OCI-LY3 (cell line): ENCODE measurements around the gene P3H2.

ENCODE experiments used
- H2AFZ ChIP-seq: fragments of 200-600, 300-600 bp; shearing (Covaris generic); 2 replicates; pipeline ENCODE4 v1.6.0; 2014; ENCODE audit warnings: antibody characterized with exemption, low read depth, low read length
- H3K27ac ChIP-seq: fragments of 200-600, 300-600 bp; sonication (generic); 2 replicates; pipeline ENCODE4 v1.5.1; 2014; ENCODE audit warnings: mild to moderate bottlenecking, low read length, moderate library complexity, mixed read lengths
- H3K27me3 ChIP-seq: fragments of 200-600, 300-600 bp; sonication (generic); 2 replicates; pipeline ENCODE4 v1.6.1; 2014; ENCODE audit warnings: low read depth, low read length, mixed read lengths
- H3K36me3 ChIP-seq: fragments of 200-600, 300-600 bp; sonication (generic); replicated peaks from 2 replicates; pipeline ENCODE3; 2014; ENCODE audit warnings: low read depth, low read length, mixed read lengths
- H3K4me1 ChIP-seq: fragments of 300-600, 200-600 bp; sonication (generic); 2 replicates; pipeline ENCODE4 v1.6.1; 2014; ENCODE audit warnings: low read length, mixed read lengths
- H3K4me2 ChIP-seq: fragments of 200-600, 300-600 bp; sonication (generic); 2 replicates; pipeline ENCODE4 v1.6.1; 2014; ENCODE audit warnings: low read length, mixed read lengths
- H3K4me3 ChIP-seq: fragments of 300-600, 200-600 bp; sonication (generic); 2 replicates; pipeline ENCODE4 v1.5.1; 2014; ENCODE audit warnings: antibody characterized with exemption, mild to moderate bottlenecking, low read length, moderate library complexity
- H3K79me2 ChIP-seq: fragments of 300-600, 200-600 bp; shearing (Covaris generic); 2 replicates; pipeline ENCODE4 v1.6.1; 2014; ENCODE audit warnings: mild to moderate bottlenecking, low read length, mixed read lengths
- H3K9ac ChIP-seq: fragments of 300-600, 200-600 bp; shearing (Covaris generic); 2 replicates; pipeline ENCODE4 v1.6.0; 2014; ENCODE audit warnings: mild to moderate bottlenecking, low read length, moderate library complexity
- H3K9me3 ChIP-seq: fragments of 200-600, 300-600 bp; shearing (Covaris generic); 2 replicates; pipeline ENCODE4 v1.6.1; 2014; ENCODE audit warnings: low read length, mixed read lengths; ENCODE audit not compliant: insufficient read depth
- H4K20me1 ChIP-seq: fragments of 200-600, 300-600 bp; sonication (generic); 2 replicates; pipeline ENCODE4 v1.6.1; 2016; ENCODE audit warnings: low read length, mixed read lengths; ENCODE audit not compliant: insufficient read depth
- EZH2phosphoT487 ChIP-seq: fragments of 200-600 bp; shearing (Covaris generic); IDR thresholded peaks from 2 replicates; pipeline ENCODE4 v1.6.1; 2018; ENCODE audit warnings: antibody characterized with exemption, mixed run types, low read depth
- TF ChIP-seq, protein P1 (sequence below): fragments of 200-600, 300-600 bp; sonication (generic); IDR thresholded peaks from 2 replicates; pipeline ENCODE4 v1.5.1; 2014; ENCODE audit warnings: antibody characterized with exemption, low read length, low read depth

The P3H2 gene

DNA sequence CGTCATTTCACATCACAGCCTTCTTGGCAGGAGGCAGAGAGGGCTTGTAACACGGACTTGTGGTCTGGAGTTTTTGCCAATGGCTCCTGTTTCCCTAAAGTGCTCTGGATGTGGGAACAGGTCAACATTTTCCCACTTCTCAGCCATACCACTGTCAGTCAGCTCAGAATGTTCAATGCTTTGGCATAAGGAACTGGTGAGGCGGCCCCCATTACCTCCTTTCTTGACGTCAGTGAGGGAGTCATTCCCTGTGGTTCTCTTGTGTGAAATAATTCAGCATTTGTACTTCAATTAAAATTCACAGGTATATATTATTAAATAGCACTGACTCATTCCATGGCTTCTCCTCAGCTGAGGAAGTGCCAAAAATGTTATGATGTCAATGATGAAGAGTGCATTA is 167.1 kb downstream of the P3H2 start:
- Histone ChIP-seq H3K4me2 (no peak overlapping the region), H3K79me2 (no peaks in the 10 kb centered on the region), H2AFZ (no peak overlapping the region), H3K27me3 (no peaks in the 10 kb centered on the region), H3K36me3 (no peaks in the 10 kb centered on the region), H3K9me3 (no peaks in the 10 kb centered on the region), H3K4me3 (no peak overlapping the region), H3K27ac (no peak overlapping the region), H3K4me1 (peaks cover 4% of the 10 kb centered on the region), H4K20me1 (no peaks in the 10 kb centered on the region), H3K9ac (no peak overlapping the region)
- TF ChIP-seq, protein P1, sequence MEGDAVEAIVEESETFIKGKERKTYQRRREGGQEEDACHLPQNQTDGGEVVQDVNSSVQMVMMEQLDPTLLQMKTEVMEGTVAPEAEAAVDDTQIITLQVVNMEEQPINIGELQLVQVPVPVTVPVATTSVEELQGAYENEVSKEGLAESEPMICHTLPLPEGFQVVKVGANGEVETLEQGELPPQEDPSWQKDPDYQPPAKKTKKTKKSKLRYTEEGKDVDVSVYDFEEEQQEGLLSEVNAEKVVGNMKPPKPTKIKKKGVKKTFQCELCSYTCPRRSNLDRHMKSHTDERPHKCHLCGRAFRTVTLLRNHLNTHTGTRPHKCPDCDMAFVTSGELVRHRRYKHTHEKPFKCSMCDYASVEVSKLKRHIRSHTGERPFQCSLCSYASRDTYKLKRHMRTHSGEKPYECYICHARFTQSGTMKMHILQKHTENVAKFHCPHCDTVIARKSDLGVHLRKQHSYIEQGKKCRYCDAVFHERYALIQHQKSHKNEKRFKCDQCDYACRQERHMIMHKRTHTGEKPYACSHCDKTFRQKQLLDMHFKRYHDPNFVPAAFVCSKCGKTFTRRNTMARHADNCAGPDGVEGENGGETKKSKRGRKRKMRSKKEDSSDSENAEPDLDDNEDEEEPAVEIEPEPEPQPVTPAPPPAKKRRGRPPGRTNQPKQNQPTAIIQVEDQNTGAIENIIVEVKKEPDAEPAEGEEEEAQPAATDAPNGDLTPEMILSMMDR = no peak
- no peak for TF ChIP-seq EZH2phosphoT487

DNA sequence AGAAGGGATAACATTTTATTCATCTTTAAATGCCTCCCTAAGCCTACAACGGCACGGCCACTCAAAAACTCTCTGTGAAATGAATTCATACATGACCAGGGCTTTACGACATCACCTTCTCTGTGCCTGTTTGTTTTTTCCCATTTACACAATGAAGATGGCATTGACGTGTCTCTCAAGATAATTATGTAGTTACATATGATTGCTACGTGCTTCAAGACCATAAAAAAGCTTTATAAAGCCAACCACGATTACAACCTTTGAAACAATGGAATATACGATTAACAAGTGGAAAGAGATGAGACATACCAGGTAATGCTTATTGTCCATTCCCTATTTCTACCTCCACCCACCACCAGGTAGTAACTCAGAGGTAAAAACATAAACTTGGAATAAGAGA is 168.4 kb downstream of the P3H2 start:
- Histone ChIP-seq H3K79me2 (no peaks in the 10 kb centered on the region), H3K9me3 (no peaks in the 10 kb centered on the region), H3K4me1 (peaks cover 11% of the 10 kb centered on the region), H4K20me1 (no peaks in the 10 kb centered on the region), H3K27me3 (no peaks in the 10 kb centered on the region), H3K4me3 (no peak overlapping the region), H3K27ac (no peak overlapping the region), H3K4me2 (no peak overlapping the region), H3K36me3 (no peaks in the 10 kb centered on the region), H2AFZ (no peak overlapping the region), H3K9ac (no peak overlapping the region)
- no peak for TF ChIP-seq EZH2phosphoT487
- TF ChIP-seq, protein P1 = no peak

DNA sequence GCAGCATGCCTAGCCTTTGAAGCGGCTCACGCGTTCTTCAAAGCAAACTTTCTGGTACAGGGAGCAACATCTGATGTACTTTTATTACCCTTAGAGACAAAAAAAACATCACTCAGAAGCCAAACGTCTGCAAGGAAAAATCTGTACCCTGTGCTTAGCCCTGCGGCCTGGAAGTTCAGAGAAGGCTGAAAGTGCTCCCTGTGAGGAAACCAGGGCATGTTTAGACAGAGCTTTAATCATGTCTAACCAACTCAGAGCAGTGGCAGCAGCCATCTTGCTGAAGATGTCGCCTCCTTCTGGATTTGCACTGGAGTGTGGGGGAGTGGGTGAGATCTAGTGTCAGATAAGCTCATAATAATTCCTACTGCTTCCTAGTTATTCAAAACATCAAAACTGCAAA is 170.4 kb downstream of the P3H2 start:
- no peaks in the 10 kb centered on the region for H3K9me3 ChIP-seq
- H3K9ac ChIP-seq = no peak overlapping the region
- no peak overlapping the region for H3K4me2 ChIP-seq
- no peaks in the 10 kb centered on the region for H4K20me1 ChIP-seq
- H3K27ac ChIP-seq = no peak overlapping the region
- H3K27me3 ChIP-seq = no peaks in the 10 kb centered on the region
- H3K4me1 ChIP-seq = peaks cover 11% of the 10 kb centered on the region
- no peaks in the 10 kb centered on the region for H3K36me3 ChIP-seq
- TF ChIP-seq, protein P1 = peak; percentile 34
- no peak for TF ChIP-seq EZH2phosphoT487
- H3K4me3 ChIP-seq = no peak overlapping the region
- H3K79me2 ChIP-seq = no peaks in the 10 kb centered on the region
- H2AFZ ChIP-seq = no peak overlapping the region

DNA sequence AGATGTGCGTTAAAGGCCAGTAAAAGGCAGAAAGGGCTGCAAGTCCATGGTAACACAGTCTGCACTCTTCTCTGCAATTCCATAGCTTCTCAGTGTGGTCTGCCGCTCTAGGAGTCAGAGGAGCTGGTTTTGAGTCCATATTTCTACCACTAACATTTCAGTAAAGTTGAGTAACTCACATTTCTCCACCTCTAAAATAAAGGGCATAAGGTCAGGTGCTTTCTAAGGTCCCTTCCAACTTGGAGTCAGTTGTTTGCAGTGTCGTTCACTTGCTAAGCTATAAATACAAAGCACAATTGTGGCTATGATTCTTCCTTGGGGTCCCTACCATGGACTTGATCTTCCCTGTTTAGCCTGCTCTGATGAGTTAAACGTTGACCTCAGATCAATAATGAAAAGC is 171.1 kb downstream of the P3H2 start:
- Histone ChIP-seq H3K36me3 (no peaks in the 10 kb centered on the region), H3K4me1 (peaks cover 11% of the 10 kb centered on the region), H3K79me2 (no peaks in the 10 kb centered on the region), H3K4me3 (no peak overlapping the region), H4K20me1 (no peaks in the 10 kb centered on the region), H3K27ac (no peak overlapping the region), H3K4me2 (no peak overlapping the region), H2AFZ (no peak overlapping the region), H3K9me3 (no peaks in the 10 kb centered on the region), H3K27me3 (no peaks in the 10 kb centered on the region), H3K9ac (no peak overlapping the region)
- no peak for TF ChIP-seq EZH2phosphoT487
- TF ChIP-seq, protein P1 = no peak
